NCI-H1092 (cell line): ENCODE results near the gene ENDOD1.

Experiments used
- DNase-seq: peaks from one replicate; lab custom pipeline; 2025; lab: John Stamatoyannopoulos, UW

ENDOD1 gene

DNA sequence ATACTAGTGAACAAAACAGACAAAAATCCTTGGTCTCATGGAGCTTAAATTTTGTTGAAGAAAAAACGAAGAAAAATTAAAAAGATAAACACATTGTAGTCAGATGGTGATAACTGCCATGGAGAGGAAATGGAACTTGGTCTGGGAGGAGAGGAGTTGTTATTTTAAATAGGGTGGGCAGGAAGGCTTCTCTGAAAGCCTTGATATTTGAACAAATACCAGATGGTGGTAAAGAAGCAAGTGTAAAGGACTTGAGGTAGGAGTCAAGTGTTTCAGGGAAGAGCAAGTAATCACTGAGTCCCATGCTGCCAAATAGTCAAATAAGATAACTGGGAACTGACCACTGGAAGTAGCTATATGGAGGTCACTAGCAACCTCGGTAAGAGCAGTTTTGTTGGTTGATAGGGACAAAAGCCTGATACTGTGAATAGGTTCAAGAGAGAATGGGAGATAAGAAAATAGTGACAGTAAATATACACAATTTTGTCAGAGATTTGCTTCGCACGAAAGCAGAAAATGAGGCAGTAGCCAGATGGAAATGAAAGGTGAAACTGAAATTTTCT lies 86.3 kb downstream of the ENDOD1 start:
- no peak for DNase-seq
